CD14-positive monocyte (primary cell): ENCODE measurements around the gene GPR137B. TPM values are rescaled to one million over a fixed set of nuclear protein-coding genes. Genes with fewer than 3 reads are reported as not detected.
A peak's percentile ranks its signal among the peaks of the same experiment; 100 is the strongest.

ENCODE experiments used
- DNase-seq, 3 donors: peaks; one replicate each; pipeline ENCODE4 v3.0.0-alpha.2; 2011 to 2022
- H2AFZ ChIP-seq: 2 replicates; pipeline ENCODE4 v1.6.0; 2012; ENCODE audit warnings: mild to moderate bottlenecking, low read depth, low read length, inconsistent platforms; ENCODE audit not compliant: insufficient read depth, poor library complexity, severe bottlenecking
- H3K27ac ChIP-seq, 2 donors: 1 replicate in 1 of 2; 2 replicates in 1 of 2; pipeline ENCODE4 v1.5.1; 2012 to 2013; ENCODE audit warnings: low read length in 2 of 2, control low read depth in 1 of 2, inconsistent platforms in 1 of 2, low read depth in 1 of 2, mild to moderate bottlenecking in 1 of 2
- H3K27me3 ChIP-seq, 2 donors: one replicate each; pipeline versions ENCODE4 v1.6.0 to v1.6.1; 2011 to 2013; ENCODE audit warnings: low read length in 2 of 2; ENCODE audit not compliant: control insufficient read depth in 2 of 2, insufficient read depth in 2 of 2
- H3K36me3 ChIP-seq, 2 donors: replicated peaks in 1 of 2; 1 replicate in 1 of 2; 2 replicates in 1 of 2; pipeline versions ENCODE4 v1.5.1 to v1.6.1; 2012 to 2013; ENCODE audit warnings: low read length in 2 of 2, control low read depth in 1 of 2, inconsistent platforms in 1 of 2, mild to moderate bottlenecking in 1 of 2; ENCODE audit not compliant: insufficient read depth in 2 of 2, control insufficient read depth in 1 of 2
- H3K4me1 ChIP-seq, 2 donors: 1 replicate in 1 of 2; 2 replicates in 1 of 2; pipeline versions ENCODE4 v1.5.1 to v1.6.1; 2012 to 2013; ENCODE audit warnings: low read length in 2 of 2, control low read depth in 1 of 2, inconsistent platforms in 1 of 2, mild to moderate bottlenecking in 1 of 2, moderate library complexity in 1 of 2; ENCODE audit not compliant: insufficient read depth in 2 of 2, control insufficient read depth in 1 of 2
- H3K4me2 ChIP-seq: replicated peaks from 2 replicates; pipeline ENCODE3; 2012; ENCODE audit warnings: low read length, moderate library complexity, mild to moderate bottlenecking; ENCODE audit not compliant: poor library complexity, severe bottlenecking; ENCODE audit errors: extremely low read depth
- H3K4me3 ChIP-seq, 3 experiments: fragments of 200-600 bp in 1 of 3; sonication (generic) in 1 of 3; replicated peaks in 1 of 3; 1 replicate in 2 of 3; 2 replicates in 1 of 3; pipeline ENCODE4 v1.5.1; 2011 to 2013; ENCODE audit warnings: low read length in 3 of 3, mild to moderate bottlenecking in 3 of 3, control low read depth in 2 of 3, low read depth in 2 of 3, inconsistent platforms in 1 of 3, moderate library complexity in 1 of 3
- H3K79me2 ChIP-seq: 2 replicates; pipeline ENCODE4 v1.6.0; 2012; ENCODE audit warnings: mild to moderate bottlenecking, control low read depth, inconsistent platforms, low read length, moderate library complexity; ENCODE audit not compliant: insufficient read depth
- H3K9ac ChIP-seq: 2 replicates; pipeline ENCODE4 v1.6.0; 2017; ENCODE audit warnings: low read length, mild to moderate bottlenecking; ENCODE audit not compliant: insufficient read depth, poor library complexity, severe bottlenecking
- H3K9me3 ChIP-seq, 2 donors: replicated peaks in 1 of 2; 1 replicate in 1 of 2; 2 replicates in 1 of 2; pipeline versions ENCODE4 v1.5.1 to v1.6.1; 2012 to 2013; ENCODE audit warnings: low read length in 2 of 2, control low read depth in 1 of 2; ENCODE audit not compliant: control insufficient read depth in 1 of 2, insufficient read depth in 1 of 2
- H4K20me1 ChIP-seq: 2 replicates; pipeline ENCODE4 v1.6.0; 2012; ENCODE audit warnings: mild to moderate bottlenecking, low read length, control low read depth, moderate library complexity; ENCODE audit not compliant: insufficient read depth
- H3K27ac Mint-ChIP-seq, 7 donors: one replicate each; pipeline ENCODE4 v1.8.0; 2020; ENCODE audit warnings: mild to moderate bottlenecking in 7 of 7, mixed read lengths in 7 of 7, moderate library complexity in 6 of 7, inconsistent platforms in 2 of 7
- H3K27me3 Mint-ChIP-seq, 3 donors: one replicate each; pipeline ENCODE4 v1.8.0; 2021 to 2022; ENCODE audit warnings: low read depth in 3 of 3, mild to moderate bottlenecking in 3 of 3, mixed read lengths in 3 of 3, moderate library complexity in 3 of 3, inconsistent platforms in 1 of 3
- H3K36me3 Mint-ChIP-seq, 2 donors: one replicate each; pipeline ENCODE4 v1.8.0; 2020; ENCODE audit warnings: mixed read lengths in 2 of 2, inconsistent platforms in 1 of 2, mild to moderate bottlenecking in 1 of 2
- H3K4me1 Mint-ChIP-seq: one replicate; pipeline ENCODE4 v1.8.0; 2020; ENCODE audit warnings: mild to moderate bottlenecking, mixed read lengths
- H3K4me3 Mint-ChIP-seq, 2 donors: one replicate each; pipeline ENCODE4 v1.8.0; 2020; ENCODE audit warnings: mild to moderate bottlenecking in 2 of 2, mixed read lengths in 2 of 2, moderate library complexity in 1 of 2
- H3K9me3 Mint-ChIP-seq, 7 donors: one replicate each; pipeline ENCODE4 v1.8.0; 2020 to 2022; ENCODE audit warnings: mixed read lengths in 7 of 7, mild to moderate bottlenecking in 6 of 7, moderate library complexity in 6 of 7, inconsistent platforms in 2 of 7
- CTCF ChIP-seq: fragments of 200-600 bp; IDR thresholded peaks from one replicate; pipeline ENCODE4 v1.8.0; 2022; ENCODE audit warnings: antibody characterized with exemption, mild to moderate bottlenecking
- WGBS: methylation state at CpG from one replicate; pipeline ENCODE4 v1.1.5; 2013; ENCODE audit warnings: missing lambda C conversion rate; ENCODE audit not compliant: insufficient coverage; 5-methylcytosine and 5-hydroxymethylcytosine counted together
- intact Hi-C, 2 donors: fragments of 100-400 bp; cut with micrococcal nuclease; formaldehyde crosslinking; loops; one replicate each; pipeline versions ENCODE4 v1.15.0 to v1.15.1; 2023
- polyA plus RNA-seq, 3 donors: library from polyadenylated mRNA; depleted of rRNA in 1 of 3; unstranded in 2 of 3; stranded (reverse) in 1 of 3; fragments of 300-500 nt in 2 of 3; fragments of >200 nt in 1 of 3; fragmentation: Illumina TruSeq in 2 of 3; gene quantifications; 1 replicate in 2 of 3; 2 replicates in 1 of 3; pipeline ENCODE4 v1.2.3, GENCODE V29; 2012 to 2021

Gene GPR137B
- polyA plus RNA-seq, 3 donors: 7.5 to 10.8 (median 8.7) TPM

- DNase-seq: peak in 1 of 3 donors; percentile 20
- Histone ChIP-seq H3K27ac (no peak overlapping the region), H3K9ac (no peak overlapping the region), H3K4me2 (no peak overlapping the region), H3K4me1 (peaks cover 6 to 10% of the 10 kb centered on the region in 2 donors), H3K9me3 (peaks cover 18 to 19% of the 10 kb centered on the region in 2 donors), H3K27me3 (no peaks in the 10 kb centered on the region), H3K79me2 (no peaks in the 10 kb centered on the region), H2AFZ (no peak overlapping the region), H4K20me1 (peaks cover 46% of the 10 kb centered on the region), H3K4me3 (no peak overlapping the region), H3K36me3 (no peaks in the 10 kb centered on the region)
- no peak overlapping the region for H3K4me3 Mint-ChIP-seq
- peaks cover 19% of the 10 kb centered on the region for H3K4me1 Mint-ChIP-seq
- peaks cover 0 to 3% (median 2%) of the 10 kb centered on the region in 3 donors for H3K27me3 Mint-ChIP-seq
- peaks cover 23 to 28% of the 10 kb centered on the region in 2 donors for H3K36me3 Mint-ChIP-seq
- WGBS: 100% methylated on average over 2 of the region's 6 CpGs
- peaks cover 21 to 32% (median 26%) of the 10 kb centered on the region in 7 donors for H3K9me3 Mint-ChIP-seq
- H3K27ac Mint-ChIP-seq: peak overlapping the region in 3 of 7 donors; percentile 4 to 21 (median 11)
- no peak for TF ChIP-seq CTCF
- intact Hi-C loops: no loop called here
Measured at GRCh38 chr1:236163463-236164153, 21.3 kb downstream of the GPR137B start.

GRCh38 chr1:236164273-236164672 is 21.9 kb downstream of the GPR137B start:
- Mint-ChIP-seq H3K27me3 (peaks cover 0 to 3% (median 2%) of the 10 kb centered on the region in 3 donors), H3K36me3 (peaks cover 25 to 29% of the 10 kb centered on the region in 2 donors), H3K27ac (no peak overlapping the region), H3K4me3 (no peak overlapping the region), H3K9me3 (peaks cover 21 to 32% (median 26%) of the 10 kb centered on the region in 7 donors), H3K4me1 (peaks cover 21% of the 10 kb centered on the region)
- Histone ChIP-seq H3K27me3 (no peaks in the 10 kb centered on the region), H2AFZ (no peak overlapping the region), H3K4me2 (no peak overlapping the region), H3K4me1 (peaks cover 10 to 14% of the 10 kb centered on the region in 2 donors), H4K20me1 (peaks cover 43% of the 10 kb centered on the region), H3K9me3 (peaks cover 18 to 19% of the 10 kb centered on the region in 2 donors), H3K9ac (no peak overlapping the region), H3K27ac (no peak overlapping the region), H3K4me3 (no peak overlapping the region), H3K79me2 (no peaks in the 10 kb centered on the region), H3K36me3 (no peaks in the 10 kb centered on the region)
- WGBS: no CpG with 5 or more reads among the region's 7 CpGs
- DNase-seq: no peak
- no peak for TF ChIP-seq CTCF
- intact Hi-C loops: no loop called here
